ENCODE measurements around the gene GNG12.

The GNG12 gene

GRCh38 chr1:67761091-67761490 is 72.2 kb downstream of the GNG12 start:
- no peak for TF ChIP-seq CTCF (IDR thresholded peaks at IDR 0.05; ENCODE audit: low read depth, low read length)
- TF ChIP-seq POLR2A (IDR thresholded peaks at IDR 0.05; ENCODE audit: extremely low read depth, insufficient read length): no peak
- no peak for TF ChIP-seq MYC (IDR thresholded peaks at IDR 0.05; ENCODE audit: low read depth, low read length)
- TF ChIP-seq, protein P1, sequence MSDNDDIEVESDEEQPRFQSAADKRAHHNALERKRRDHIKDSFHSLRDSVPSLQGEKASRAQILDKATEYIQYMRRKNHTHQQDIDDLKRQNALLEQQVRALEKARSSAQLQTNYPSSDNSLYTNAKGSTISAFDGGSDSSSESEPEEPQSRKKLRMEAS (IDR thresholded peaks at IDR 0.05; ENCODE audit: low read depth, low read length): no peak
- no peak overlapping the region for H3K4me3 ChIP-seq (ENCODE audit: low read depth, low read length)
- no peak for DNase-seq (ENCODE audit: low read depth)

DNA sequence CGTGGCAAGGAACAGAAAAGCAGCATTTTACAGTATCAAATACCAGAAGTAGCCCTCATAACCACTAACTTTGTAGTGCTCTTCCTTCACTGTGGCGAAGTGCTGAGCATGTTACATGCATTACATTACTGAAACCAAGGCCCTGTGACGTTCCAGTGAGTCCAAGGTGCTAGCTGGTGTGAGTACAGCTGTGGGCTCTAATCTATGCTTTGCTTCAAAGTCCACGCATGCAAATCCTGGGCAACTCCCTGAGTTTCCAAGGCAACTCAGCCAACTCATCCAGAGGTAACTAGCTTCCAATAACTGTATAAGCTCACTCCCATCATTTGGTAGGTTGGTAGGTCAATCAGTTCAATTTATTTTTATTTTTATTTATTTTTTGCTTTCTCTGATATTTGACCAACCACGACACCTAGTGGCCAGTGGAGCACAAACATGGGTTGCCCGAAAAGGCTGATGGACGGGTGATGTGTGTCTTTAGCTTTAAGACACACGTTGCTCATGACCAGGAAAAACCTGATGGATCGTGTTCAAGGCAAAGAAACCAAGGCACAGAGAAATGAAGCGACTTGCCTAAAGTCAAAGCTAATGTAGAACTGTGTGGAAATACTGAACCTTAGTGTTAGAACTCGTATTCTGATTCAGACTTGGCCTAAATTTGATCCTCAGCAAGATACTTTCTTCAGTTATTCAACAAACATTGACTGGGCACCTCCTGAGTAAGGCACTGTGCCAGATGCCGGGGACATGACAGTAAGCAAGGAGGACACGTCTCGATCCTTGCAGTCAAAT is 73.0 kb downstream of the GNG12 start:
- peak; percentile 52 for DNase-seq (ENCODE audit: low read depth)
- TF ChIP-seq, protein P1 (IDR thresholded peaks at IDR 0.05; ENCODE audit: low read depth, low read length): peak; percentile 34
- TF ChIP-seq MYC (IDR thresholded peaks at IDR 0.05; ENCODE audit: low read depth, low read length) (no peak), CTCF (IDR thresholded peaks at IDR 0.05; ENCODE audit: low read depth, low read length) (peak; percentile 67)
- H3K4me3 ChIP-seq (ENCODE audit: low read depth, low read length): no peak overlapping the region

DNA sequence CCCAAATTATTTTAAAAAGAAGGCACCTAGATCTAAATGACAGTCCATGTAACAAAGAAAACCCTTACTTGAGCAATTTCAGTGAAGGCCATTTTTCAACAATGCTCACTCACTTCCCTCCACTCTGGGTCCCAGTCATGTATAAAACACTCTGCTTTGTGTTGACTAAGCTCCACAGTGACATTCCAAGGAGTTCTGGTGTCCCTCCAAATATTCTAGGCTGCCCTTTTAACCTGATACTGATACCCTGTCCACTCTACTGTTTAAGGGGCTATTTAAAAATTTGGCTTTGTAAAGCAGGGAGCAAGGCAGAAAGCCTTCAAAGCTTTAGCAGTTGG is 73.6 kb downstream of the GNG12 start:
- DNase-seq (ENCODE audit: low read depth): no peak
- H3K4me3 ChIP-seq (ENCODE audit: low read depth, low read length): no peak overlapping the region
- no peak for TF ChIP-seq CTCF (IDR thresholded peaks at IDR 0.05; ENCODE audit: low read depth, low read length)
- no peak for TF ChIP-seq MYC (IDR thresholded peaks at IDR 0.05; ENCODE audit: low read depth, low read length)
- TF ChIP-seq POLR2A (IDR thresholded peaks at IDR 0.05; ENCODE audit: extremely low read depth, insufficient read length): no peak
- TF ChIP-seq, protein P1 (IDR thresholded peaks at IDR 0.05; ENCODE audit: low read depth, low read length): no peak

- TF ChIP-seq, protein P1 (IDR thresholded peaks at IDR 0.05; ENCODE audit: low read depth, low read length): no peak
- TF ChIP-seq POLR2A (IDR thresholded peaks at IDR 0.05; ENCODE audit: extremely low read depth, insufficient read length): no peak
- TF ChIP-seq CTCF (IDR thresholded peaks at IDR 0.05; ENCODE audit: low read depth, low read length): no peak
- TF ChIP-seq MYC (IDR thresholded peaks at IDR 0.05; ENCODE audit: low read depth, low read length): no peak
- no peak for DNase-seq (ENCODE audit: low read depth)
- no peak overlapping the region for H3K4me3 ChIP-seq (ENCODE audit: low read depth, low read length)
Measured at GRCh38 chr1:67759066-67759465, 74.2 kb downstream of the GNG12 start.

- DNase-seq (ENCODE audit: low read depth): no peak
- TF ChIP-seq, protein P1 (IDR thresholded peaks at IDR 0.05; ENCODE audit: low read depth, low read length): no peak
- TF ChIP-seq POLR2A (IDR thresholded peaks at IDR 0.05; ENCODE audit: extremely low read depth, insufficient read length) (no peak), CTCF (IDR thresholded peaks at IDR 0.05; ENCODE audit: low read depth, low read length) (no peak), MYC (IDR thresholded peaks at IDR 0.05; ENCODE audit: low read depth, low read length) (no peak)
- no peak overlapping the region for H3K4me3 ChIP-seq (ENCODE audit: low read depth, low read length)
Measured at GRCh38 chr1:67755619-67756018, 77.6 kb downstream of the GNG12 start.

Data from NB4 (cell line).